Measurements from ENCODE around the gene AKAP13. TPM values are rescaled to one million over a fixed set of nuclear protein-coding genes. Genes with fewer than 3 reads are reported as not detected.
A peak's percentile ranks its signal among the peaks of the same experiment; 100 is the strongest.

Gene AKAP13
- polyA plus RNA-seq, 3 donors, result 47.9 to 99.7 (median 92.6) TPM

- H3K27me3 ChIP-seq (ENCODE audit: control insufficient read depth in 2 of 2, insufficient read depth in 2 of 2, low read length in 2 of 2), result no peaks in the 10 kb centered on the region
- no peaks in the 10 kb centered on the region for H3K9me3 ChIP-seq (replicated peaks in 1 of 2; ENCODE audit: control insufficient read depth in 1 of 2, insufficient read depth in 1 of 2, low read length in 2 of 2)
- no peaks in the 10 kb centered on the region for H3K79me2 ChIP-seq (ENCODE audit: insufficient read depth, low read length)
- no peak overlapping the region for H3K4me3 ChIP-seq (replicated peaks in 1 of 3; ENCODE audit: low read depth in 2 of 3, low read length in 3 of 3)
- peak overlapping the region in 1 of 2 donors; percentile 8 for H3K27ac ChIP-seq (ENCODE audit: low read depth in 1 of 2, low read length in 2 of 2)
- no peak for DNase-seq
- H3K4me1 ChIP-seq (ENCODE audit: control insufficient read depth in 1 of 2, insufficient read depth in 2 of 2, low read length in 2 of 2), result peaks cover 6 to 7% of the 10 kb centered on the region in 2 donors
- no peak overlapping the region for H3K4me2 ChIP-seq (replicated peaks; ENCODE audit: extremely low read depth, low read length, poor library complexity, severe bottlenecking)
- intact Hi-C loops (cut with micrococcal nuclease), result no loop called here
- TF ChIP-seq CTCF (IDR thresholded peaks at IDR 0.05), result no peak
- 40% methylated on average over 7 of the region's 8 CpGs for WGBS (ENCODE audit: insufficient coverage)
- peaks cover 0 to 7% (median 1%) of the 10 kb centered on the region in 3 donors for H3K27me3 Mint-ChIP-seq (ENCODE audit: low read depth in 3 of 3)
- H3K36me3 Mint-ChIP-seq, result peaks cover 14 to 22% of the 10 kb centered on the region in 2 donors
- H4K20me1 ChIP-seq (ENCODE audit: insufficient read depth, low read length), result peaks cover 44% of the 10 kb centered on the region
- peaks cover 13 to 21% of the 10 kb centered on the region in 2 donors for H3K36me3 ChIP-seq (replicated peaks in 1 of 2; ENCODE audit: control insufficient read depth in 1 of 2, insufficient read depth in 2 of 2, low read length in 2 of 2)
- peaks cover 0 to 2% (median 0%) of the 10 kb centered on the region in 7 donors for H3K9me3 Mint-ChIP-seq
- no peak overlapping the region for H2AFZ ChIP-seq (ENCODE audit: insufficient read depth, low read depth, low read length, poor library complexity, severe bottlenecking)
- no peak overlapping the region for H3K4me3 Mint-ChIP-seq
- no peak overlapping the region for H3K9ac ChIP-seq (ENCODE audit: insufficient read depth, low read length, poor library complexity, severe bottlenecking)
- H3K4me1 Mint-ChIP-seq, result peaks cover 16% of the 10 kb centered on the region
- H3K27ac Mint-ChIP-seq, result peak overlapping the region in 3 of 7 donors; percentile 65 to 74 (median 73)
Observed at GRCh38 chr15:85752491-85752961, 372.1 kb downstream of the AKAP13 start.

GRCh38 chr15:85753261-85753660 lies 372.9 kb downstream of the AKAP13 start:
- H3K27ac Mint-ChIP-seq, result no peak overlapping the region
- H3K4me1 Mint-ChIP-seq, result peaks cover 16% of the 10 kb centered on the region
- WGBS (ENCODE audit: insufficient coverage), result no CpG with 5 or more reads among the region's 1 CpG
- H4K20me1 ChIP-seq (ENCODE audit: insufficient read depth, low read length), result peaks cover 37% of the 10 kb centered on the region
- no peak for DNase-seq
- no peak overlapping the region for H3K4me2 ChIP-seq (replicated peaks; ENCODE audit: extremely low read depth, low read length, poor library complexity, severe bottlenecking)
- no peak overlapping the region for H2AFZ ChIP-seq (ENCODE audit: insufficient read depth, low read depth, low read length, poor library complexity, severe bottlenecking)
- peaks cover 7 to 14% of the 10 kb centered on the region in 2 donors for H3K36me3 Mint-ChIP-seq
- H3K4me3 Mint-ChIP-seq, result no peak overlapping the region
- intact Hi-C loops (cut with micrococcal nuclease), result no loop called here
- no peaks in the 10 kb centered on the region for H3K9me3 ChIP-seq (replicated peaks in 1 of 2; ENCODE audit: control insufficient read depth in 1 of 2, insufficient read depth in 1 of 2, low read length in 2 of 2)
- peaks cover 6 to 7% of the 10 kb centered on the region in 2 donors for H3K4me1 ChIP-seq (ENCODE audit: control insufficient read depth in 1 of 2, insufficient read depth in 2 of 2, low read length in 2 of 2)
- H3K27ac ChIP-seq (ENCODE audit: low read depth in 1 of 2, low read length in 2 of 2), result no peak overlapping the region
- H3K79me2 ChIP-seq (ENCODE audit: insufficient read depth, low read length), result no peaks in the 10 kb centered on the region
- peaks cover 6 to 13% of the 10 kb centered on the region in 2 donors for H3K36me3 ChIP-seq (replicated peaks in 1 of 2; ENCODE audit: control insufficient read depth in 1 of 2, insufficient read depth in 2 of 2, low read length in 2 of 2)
- H3K9me3 Mint-ChIP-seq, result peaks cover 0 to 2% (median 0%) of the 10 kb centered on the region in 7 donors
- H3K27me3 ChIP-seq (ENCODE audit: control insufficient read depth in 2 of 2, insufficient read depth in 2 of 2, low read length in 2 of 2), result no peaks in the 10 kb centered on the region
- TF ChIP-seq CTCF (IDR thresholded peaks at IDR 0.05), result no peak
- no peak overlapping the region for H3K9ac ChIP-seq (ENCODE audit: insufficient read depth, low read length, poor library complexity, severe bottlenecking)
- peaks cover 0 to 7% (median 1%) of the 10 kb centered on the region in 3 donors for H3K27me3 Mint-ChIP-seq (ENCODE audit: low read depth in 3 of 3)
- no peak overlapping the region for H3K4me3 ChIP-seq (replicated peaks in 1 of 3; ENCODE audit: low read depth in 2 of 3, low read length in 3 of 3)
